ENCODE data around the gene UQCC3. TPM values are rescaled to one million over a fixed set of nuclear protein-coding genes. Genes with fewer than 3 reads are reported as not detected.
A peak's percentile ranks its signal among the peaks of the same experiment; 100 is the strongest.

The UQCC3 gene
- total and polyA plus RNA-seq, 9 donors = 1.6 to 13.7 (median 8.9) TPM

GRCh38 chr11:62677156-62677555 is 5.7 kb downstream of the UQCC3 start:
- intact Hi-C loops (cut with DNase I) = loop anchor here in 2 of 4 donors (5.0 to 10.0 kb wide), 2 partner anchors 50 to 282 kb away; partner anchors contain the start of genes HNRNPUL2 (in 1 of the 2) and TTC9C (in 1 of the 2)
- Histone ChIP-seq H3K27me3 (no peaks in the 10 kb centered on the region), H3K9me3 (no peaks in the 10 kb centered on the region), H3K4me3 (no peak overlapping the region), H3K36me3 (no peaks in the 10 kb centered on the region), H3K4me1 (ENCODE audit: insufficient read depth) (peaks cover 8% of the 10 kb centered on the region), H3K27ac (no peak overlapping the region)
- no peak for TF ChIP-seq CTCF (IDR thresholded peaks at IDR 0.05)
- no peak for DNase-seq
- 68 to 72% (median 69%) methylated on average over 6 of the region's 6 CpGs for WGBS, 3 donors

- no peak for TF ChIP-seq EP300 (IDR thresholded peaks at IDR 0.05)
- no peak for TF ChIP-seq CTCF (IDR thresholded peaks at IDR 0.05)
- no peak for TF ChIP-seq POLR2A (IDR thresholded peaks at IDR 0.05)
- Histone ChIP-seq H3K36me3 (no peaks in the 10 kb centered on the region), H3K27me3 (no peaks in the 10 kb centered on the region), H3K27ac (no peak overlapping the region), H3K9me3 (no peaks in the 10 kb centered on the region), H3K4me3 (no peak overlapping the region), H3K4me1 (ENCODE audit: insufficient read depth) (peaks cover 6% of the 10 kb centered on the region)
- intact Hi-C loops (cut with DNase I) = loop anchor here in 2 of 4 donors (5.0 to 10.0 kb wide), 2 partner anchors 50 to 283 kb away; partner anchors contain the start of genes HNRNPUL2 (in 1 of the 2) and TTC9C (in 1 of the 2)
- 67 to 73% (median 69%) methylated on average over 15 of the region's 15 CpGs for WGBS, 3 donors
- no peak for DNase-seq
Observed at GRCh38 chr11:62677714-62678113, 6.2 kb downstream of the UQCC3 start.

- no peaks in the 10 kb centered on the region for H3K27me3 ChIP-seq
- intact Hi-C loops (cut with DNase I) = loop anchor here in 2 of 4 donors (5.0 to 10.0 kb wide), 2 partner anchors 49 to 284 kb away; partner anchors contain the start of genes HNRNPUL2 (in 1 of the 2) and TTC9C (in 1 of the 2)
- H3K27ac ChIP-seq = peak overlapping the region; percentile 73 to 82
- H3K4me1 ChIP-seq (ENCODE audit: insufficient read depth) = peaks cover 3% of the 10 kb centered on the region
- 1 to 4% (median 2%) methylated on average over 16 of the region's 16 CpGs for WGBS, 3 donors
- H3K36me3 ChIP-seq = no peaks in the 10 kb centered on the region
- H3K9me3 ChIP-seq = no peaks in the 10 kb centered on the region
- no peak for DNase-seq
- TF ChIP-seq POLR2A (IDR thresholded peaks at IDR 0.05) = no peak
- TF ChIP-seq CTCF (IDR thresholded peaks at IDR 0.05) = no peak
- TF ChIP-seq EP300 (IDR thresholded peaks at IDR 0.05) = no peak
- peak overlapping the region; percentile 60 for H3K4me3 ChIP-seq
Observed at GRCh38 chr11:62678433-62678769, 6.9 kb downstream of the UQCC3 start.

- DNase-seq = peak; percentile 88 to 92 (median 90)
- Histone ChIP-seq H3K27ac (peak within 1 kb of the TSS; percentile 73 to 82), H3K4me3 (peak within 1 kb of the TSS; percentile 60), H3K4me1 (ENCODE audit: insufficient read depth) (peaks cover 3% of the 10 kb centered on the region), H3K27me3 (no peaks in the 10 kb centered on the region), H3K36me3 (no peaks in the 10 kb centered on the region), H3K9me3 (no peaks in the 10 kb centered on the region)
- TF ChIP-seq EP300 (IDR thresholded peaks at IDR 0.05) = peak; percentile 63
- TF ChIP-seq CTCF (IDR thresholded peaks at IDR 0.05) = no peak
- peak; percentile 57 for TF ChIP-seq POLR2A (IDR thresholded peaks at IDR 0.05)
- intact Hi-C loops (cut with DNase I) = loop anchor here in 2 of 4 donors (5.0 to 10.0 kb wide), 2 partner anchors 48 to 284 kb away; partner anchors contain the start of genes HNRNPUL2 (in 1 of the 2) and TTC9C (in 1 of the 2)
- WGBS, 3 donors = 1 to 5% (median 2%) methylated on average over 42 to 55 of the region's 55 CpGs
Observed at GRCh38 chr11:62678770-62679696, 7.6 kb downstream of the UQCC3 start, which contains the start of gene UBXN1. Gene UBXN1 (minus strand): TSS chr11:62679073. CDS start chr11:62678923, 150 bp downstream.
